ENCODE measurements around the gene XIRP1.
A peak's percentile ranks its signal among the peaks of the same experiment; 100 is the strongest.
"Not testable (repeated sequence)": the region's sequence is repeated elsewhere in the genome, so short reads cannot be mapped to it uniquely, and the experiment has no call there.

Gene XIRP1

GRCh38 chr3:39185959-39186691, 6.3 kb downstream of the XIRP1 start:
- DNase-seq = no peak

GRCh38 chr3:39185326-39185958, 7.0 kb downstream of the XIRP1 start:
- no peak for DNase-seq

- no peak for DNase-seq
Measured at GRCh38 chr3:39184968-39185285, 7.5 kb downstream of the XIRP1 start.

GRCh38 chr3:39184081-39184967, 8.1 kb downstream of the XIRP1 start:
- DNase-seq = no peak

- peak in 1 of 2 experiments; percentile 40 for DNase-seq
Measured at GRCh38 chr3:39183211-39184080, 8.9 kb downstream of the XIRP1 start.

- DNase-seq = no peak
Measured at GRCh38 chr3:39181408-39182335, 10.7 kb downstream of the XIRP1 start.

GRCh38 chr3:39180546-39181346, 11.6 kb downstream of the XIRP1 start:
- DNase-seq = peak; percentile 20 to 79

GRCh38 chr3:39180183-39180545, 12.2 kb downstream of the XIRP1 start:
- no peak for DNase-seq

GRCh38 chr3:39178553-39178952, 13.8 kb downstream of the XIRP1 start:
- no peak for DNase-seq

- peak; percentile 30 to 60 for DNase-seq
Measured at GRCh38 chr3:39177708-39178332, 14.6 kb downstream of the XIRP1 start.

- DNase-seq = no peak
Measured at GRCh38 chr3:39176025-39176714, 16.2 kb downstream of the XIRP1 start.

- DNase-seq = no peak
Measured at GRCh38 chr3:39173318-39174125, 18.9 kb downstream of the XIRP1 start.

GRCh38 chr3:39171860-39172259, 20.5 kb downstream of the XIRP1 start:
- DNase-seq = no peak

- DNase-seq = not testable (repeated sequence)
Measured at GRCh38 chr3:39170877-39171276, 21.5 kb downstream of the XIRP1 start.

- no peak for DNase-seq
Measured at GRCh38 chr3:39170461-39170860, 21.9 kb downstream of the XIRP1 start.

GRCh38 chr3:39169712-39170111, 22.7 kb downstream of the XIRP1 start:
- no peak for DNase-seq

GRCh38 chr3:39168156-39168780, 24.1 kb downstream of the XIRP1 start:
- no peak for DNase-seq

- DNase-seq = no peak
Measured at GRCh38 chr3:39166932-39167532, 25.4 kb downstream of the XIRP1 start.
